Neural cell (in vitro differentiated cells): ENCODE data around the gene LSM8. TPM values are rescaled to one million over a fixed set of nuclear protein-coding genes. Genes with fewer than 3 reads are reported as not detected.

Experiments used
- H2AFZ ChIP-seq: fragments of 200-600, 300-800 bp; sonication (generic), shearing (Covaris generic); 2 replicates; pipeline ENCODE4 v1.6.0; 2014; ENCODE audit warnings: low read depth, mild to moderate bottlenecking, antibody characterized with exemption, low read length, moderate library complexity
- H3F3A ChIP-seq: fragments of 200-600 bp; shearing (Covaris generic); 2 replicates; pipeline ENCODE4 v1.6.1; 2016; ENCODE audit warnings: mild to moderate bottlenecking, moderate library complexity, mixed read lengths, antibody characterized with exemption, low read length; ENCODE audit not compliant: insufficient read depth, poor library complexity, severe bottlenecking
- H3K27ac ChIP-seq: fragments of 200-600, 300-800 bp; sonication (generic), shearing (Covaris generic); 2 replicates; pipeline ENCODE4 v1.5.1; 2014; ENCODE audit warnings: mild to moderate bottlenecking, low read length, moderate library complexity
- H3K27me3 ChIP-seq: fragments of 300-800, 200-600 bp; sonication (generic), shearing (Covaris generic); 2 replicates; pipeline ENCODE4 v1.6.0; 2014; ENCODE audit warnings: mild to moderate bottlenecking, low read depth, low read length, moderate library complexity; ENCODE audit not compliant: insufficient read depth
- H3K36me3 ChIP-seq: fragments of 300-800, 200-600 bp; sonication (generic), shearing (Covaris generic); 2 replicates; pipeline ENCODE4 v1.5.1; 2014; ENCODE audit warnings: mild to moderate bottlenecking, antibody characterized with exemption, low read length, moderate library complexity; ENCODE audit not compliant: insufficient read depth
- H3K4me2 ChIP-seq: fragments of 300-800, 200-600 bp; sonication (generic), shearing (Covaris generic); 2 replicates; pipeline ENCODE4 v1.6.0; 2014; ENCODE audit warnings: mild to moderate bottlenecking, low read length
- H3K4me3 ChIP-seq: fragments of 300-800, 200-600 bp; sonication (generic), shearing (Covaris generic); 2 replicates; pipeline ENCODE4 v1.5.1; 2014; ENCODE audit warnings: mild to moderate bottlenecking, low read length, moderate library complexity
- H3K79me2 ChIP-seq: fragments of 200-600 bp; shearing (Covaris generic); replicated peaks from 2 replicates; pipeline ENCODE4 v1.6.0; 2014; ENCODE audit warnings: mild to moderate bottlenecking, low read length, moderate library complexity; ENCODE audit not compliant: insufficient read depth
- H3K9ac ChIP-seq: fragments of 300-800, 200-600 bp; sonication (generic), shearing (Covaris generic); 2 replicates; pipeline ENCODE4 v1.6.1; 2016; ENCODE audit warnings: mild to moderate bottlenecking, low read length, mixed read lengths
- H3K9me2 ChIP-seq: fragments of 200-600 bp; shearing (Covaris generic); 2 replicates; pipeline ENCODE4 v1.6.1; 2016; ENCODE audit warnings: mild to moderate bottlenecking, low read length, mixed read lengths; ENCODE audit not compliant: insufficient read depth
- H3K9me3 ChIP-seq: fragments of 200-600, 300-800 bp; sonication (generic), shearing (Covaris generic); 2 replicates; pipeline ENCODE4 v1.6.1; 2016; ENCODE audit warnings: mild to moderate bottlenecking, mixed run types, low read length, moderate library complexity, mixed read lengths
- H4K20me1 ChIP-seq: fragments of 200-600 bp; shearing (Covaris generic); 2 replicates; pipeline ENCODE4 v1.6.1; 2016; ENCODE audit warnings: mild to moderate bottlenecking, mixed run types; ENCODE audit not compliant: insufficient read depth
- CTCF ChIP-seq: fragments of 450-650 bp; IDR thresholded peaks from 2 replicates; pipeline ENCODE4 v1.5.1; 2014; ENCODE audit warnings: antibody characterized with exemption, mild to moderate bottlenecking, moderate library complexity; ENCODE audit not compliant: poor library complexity, severe bottlenecking
- EP300 ChIP-seq: fragments of 450-650 bp; conservative IDR thresholded peaks from 2 replicates; pipeline ENCODE4 v1.6.1; 2014; ENCODE audit warnings: antibody characterized with exemption, mild to moderate bottlenecking, moderate library complexity; ENCODE audit not compliant: poor library complexity, severe bottlenecking
- EZH2 ChIP-seq: fragments of 200-600, 300-800 bp; shearing (Covaris generic), sonication (generic); IDR thresholded peaks from 2 replicates; pipeline ENCODE4 v1.6.1; 2014; ENCODE audit warnings: antibody characterized with exemption, low read length, borderline replicate concordance, mild to moderate bottlenecking; ENCODE audit not compliant: insufficient read depth, poor library complexity, severe bottlenecking
- MXI1 ChIP-seq: fragments of 450-650 bp; conservative IDR thresholded peaks from 2 replicates; pipeline ENCODE4 v1.6.1; 2014; ENCODE audit warnings: antibody characterized with exemption, mild to moderate bottlenecking; ENCODE audit not compliant: poor library complexity, severe bottlenecking
- POLR2AphosphoS5 ChIP-seq: IDR thresholded peaks from 2 replicates; pipeline ENCODE4 v1.6.1; 2012
- RAD21 ChIP-seq: fragments of 450-650 bp; conservative IDR thresholded peaks from 2 replicates; pipeline ENCODE4 v1.6.1; 2014; ENCODE audit warnings: antibody characterized with exemption, mild to moderate bottlenecking, moderate library complexity
- REST ChIP-seq: IDR thresholded peaks from 2 replicates; pipeline ENCODE4 v1.6.1; 2012; ENCODE audit warnings: borderline replicate concordance
- SMC3 ChIP-seq: fragments of 450-650 bp; conservative IDR thresholded peaks from 2 replicates; pipeline ENCODE4 v1.6.1; 2014; ENCODE audit warnings: antibody characterized with exemption, mild to moderate bottlenecking, moderate library complexity; ENCODE audit not compliant: poor library complexity
- TAF1 ChIP-seq: IDR thresholded peaks from 2 replicates; pipeline ENCODE4 v1.6.1; 2012; ENCODE audit warnings: low read depth
- polyA plus RNA-seq: library from polyadenylated mRNA; depleted of rRNA; stranded (reverse); fragments of >200 nt; gene quantifications from 2 replicates; pipeline ENCODE4 v1.2.3, GENCODE V29; 2014

Gene LSM8
- polyA plus RNA-seq, 1 donor from 2014 or later: 157 TPM

GRCh38 chr7:118175740-118176139 lies 8.2 kb upstream of the LSM8 start:
- TF ChIP-seq SMC3 (no peak), TAF1 (no peak), RAD21 (no peak), POLR2AphosphoS5 (no peak), CTCF (no peak), EP300 (no peak), MXI1 (no peak), REST (no peak), EZH2 (no peak)

GRCh38 chr7:118179191-118179590 lies 4.8 kb upstream of the LSM8 start:
- TF ChIP-seq POLR2AphosphoS5: no peak
- TF ChIP-seq TAF1: no peak
- TF ChIP-seq EP300: no peak
- TF ChIP-seq RAD21: no peak
- TF ChIP-seq MXI1: no peak
- TF ChIP-seq EZH2: no peak
- no peak for TF ChIP-seq REST
- TF ChIP-seq SMC3: no peak
- no peak for TF ChIP-seq CTCF
- no peaks in the 10 kb centered on the region for H3F3A ChIP-seq
- H3K9me2 ChIP-seq: no peaks in the 10 kb centered on the region
- H3K27me3 ChIP-seq: no peaks in the 10 kb centered on the region
- no peaks in the 10 kb centered on the region for H3K36me3 ChIP-seq
- no peak overlapping the region for H3K4me3 ChIP-seq
- H2AFZ ChIP-seq: no peak overlapping the region
- no peak overlapping the region for H3K27ac ChIP-seq
- H4K20me1 ChIP-seq: no peaks in the 10 kb centered on the region
- H3K9ac ChIP-seq: no peak overlapping the region
- H3K79me2 ChIP-seq: peaks cover 12% of the 10 kb centered on the region
- no peaks in the 10 kb centered on the region for H3K9me3 ChIP-seq
- H3K4me2 ChIP-seq: no peak overlapping the region

More at GRCh38 chr7:118175740-118176139, 8.2 kb upstream of the LSM8 start:
- no peak overlapping the region for H3K4me2 ChIP-seq
- no peak overlapping the region for H3K4me3 ChIP-seq
- no peaks in the 10 kb centered on the region for H3F3A ChIP-seq
- H3K79me2 ChIP-seq: no peaks in the 10 kb centered on the region
- no peaks in the 10 kb centered on the region for H3K27me3 ChIP-seq
- no peak overlapping the region for H2AFZ ChIP-seq
- H3K9me2 ChIP-seq: no peaks in the 10 kb centered on the region
- H3K9me3 ChIP-seq: no peaks in the 10 kb centered on the region
- H3K36me3 ChIP-seq: no peaks in the 10 kb centered on the region
- no peaks in the 10 kb centered on the region for H4K20me1 ChIP-seq
- no peak overlapping the region for H3K27ac ChIP-seq
- H3K9ac ChIP-seq: no peak overlapping the region
